DOHH2 (cell line): ENCODE results near the gene WHRN.

Source experiments
- EZH2phosphoT487 ChIP-seq: fragments of 200-600 bp; sonication (generic); IDR thresholded peaks from 2 replicates; pipeline ENCODE4 v1.6.1; 2017; ENCODE audit warnings: borderline replicate concordance, mild to moderate bottlenecking, antibody characterized with exemption, low read length, moderate library complexity, mixed read lengths
- TF ChIP-seq, protein P1 (sequence below): fragments of 200-600 bp; sonication (generic); IDR thresholded peaks from one replicate; pipeline ENCODE4 v1.5.1; 2014; ENCODE audit warnings: antibody characterized with exemption, mild to moderate bottlenecking, low read depth, low read length; ENCODE audit not compliant: poor library complexity, severe bottlenecking

GRCh38 chr9:114484215-114484853, 20.9 kb downstream of the WHRN start:
- TF ChIP-seq, protein P1, sequence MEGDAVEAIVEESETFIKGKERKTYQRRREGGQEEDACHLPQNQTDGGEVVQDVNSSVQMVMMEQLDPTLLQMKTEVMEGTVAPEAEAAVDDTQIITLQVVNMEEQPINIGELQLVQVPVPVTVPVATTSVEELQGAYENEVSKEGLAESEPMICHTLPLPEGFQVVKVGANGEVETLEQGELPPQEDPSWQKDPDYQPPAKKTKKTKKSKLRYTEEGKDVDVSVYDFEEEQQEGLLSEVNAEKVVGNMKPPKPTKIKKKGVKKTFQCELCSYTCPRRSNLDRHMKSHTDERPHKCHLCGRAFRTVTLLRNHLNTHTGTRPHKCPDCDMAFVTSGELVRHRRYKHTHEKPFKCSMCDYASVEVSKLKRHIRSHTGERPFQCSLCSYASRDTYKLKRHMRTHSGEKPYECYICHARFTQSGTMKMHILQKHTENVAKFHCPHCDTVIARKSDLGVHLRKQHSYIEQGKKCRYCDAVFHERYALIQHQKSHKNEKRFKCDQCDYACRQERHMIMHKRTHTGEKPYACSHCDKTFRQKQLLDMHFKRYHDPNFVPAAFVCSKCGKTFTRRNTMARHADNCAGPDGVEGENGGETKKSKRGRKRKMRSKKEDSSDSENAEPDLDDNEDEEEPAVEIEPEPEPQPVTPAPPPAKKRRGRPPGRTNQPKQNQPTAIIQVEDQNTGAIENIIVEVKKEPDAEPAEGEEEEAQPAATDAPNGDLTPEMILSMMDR: no peak
- no peak for TF ChIP-seq EZH2phosphoT487
